Body of pancreas (tissue), 4 donors: ENCODE measurements around the gene MYOZ3. TPM values are rescaled to one million over a fixed set of nuclear protein-coding genes. Genes with fewer than 3 reads are reported as not detected.

ENCODE experiments used
- ATAC-seq: fragments of 150-250 bp; one replicate; pipeline ENCODE4 v1.9.1; 2016
- DNase-seq, 4 donors: peaks; one replicate each; pipeline ENCODE4 v3.0.0-alpha.2; 2019
- H3K27ac ChIP-seq, 4 donors: fragments of 200-600 bp; sonication (generic); 1 replicate in 3 of 4; 2 replicates in 1 of 4; pipeline versions ENCODE4 v1.5.1 to v1.6.1; 2016 to 2019; ENCODE audit warnings: mild to moderate bottlenecking in 1 of 4, mixed read lengths in 1 of 4, moderate library complexity in 1 of 4
- H3K27me3 ChIP-seq, 2 donors: fragments of 200-600 bp; sonication (generic); one replicate each; pipeline ENCODE4 v1.6.0; 2016; ENCODE audit warnings: mild to moderate bottlenecking in 1 of 2
- H3K36me3 ChIP-seq, 2 donors: fragments of 200-600 bp; sonication (generic); replicated peaks in 1 of 2; 2 replicates each; pipeline ENCODE4 v1.5.1; 2016; ENCODE audit warnings: low read depth in 2 of 2; ENCODE audit not compliant: insufficient read depth in 1 of 2
- H3K4me1 ChIP-seq: fragments of 200-600 bp; sonication (generic); one replicate; pipeline ENCODE4 v1.6.0; 2016
- H3K4me3 ChIP-seq, 2 donors: fragments of 200-600 bp; sonication (generic); 1 replicate in 1 of 2; 2 replicates in 1 of 2; pipeline ENCODE4 v1.5.1; 2016 to 2019
- H3K9me3 ChIP-seq, 3 donors: fragments of 200-600 bp; sonication (generic); 1 replicate in 2 of 3; 2 replicates in 1 of 3; pipeline ENCODE4 v1.5.1; 2016
- POLR2A ChIP-seq, 3 donors: fragments of 450-650 bp; IDR thresholded peaks; one replicate each; pipeline ENCODE4 v1.6.1; 2016; ENCODE audit warnings: antibody characterized with exemption in 3 of 3, mild to moderate bottlenecking in 2 of 3
- WGBS, 2 donors: methylation state at CpG; one replicate each; pipeline ENCODE4 v1.1.5; 2017; 5-methylcytosine and 5-hydroxymethylcytosine counted together
- intact Hi-C: fragments of 100-400 bp; cut with DNase I; formaldehyde crosslinking; loops from one replicate; pipeline ENCODE4 v1.15.1; 2023
- total RNA-seq, 2 donors: library from RNA; depleted of rRNA; stranded (reverse); fragments of >200 nt; gene quantifications; one replicate each; pipeline ENCODE4 v1.1.0, GENCODE V29; 2016
- TF ChIP-seq, protein P1 (sequence below), 7 experiments: fragments of 450-650 bp in 4 of 7; fragments of 200-600 bp in 3 of 7; sonication (generic) in 3 of 7; IDR thresholded peaks; one replicate each; pipeline ENCODE4 v1.5.1; 2016 to 2019; ENCODE audit warnings: antibody characterized with exemption in 7 of 7

MYOZ3 gene
- total RNA-seq, 2 donors from 2014 or later: 0.26 TPM; not detected in 1

DNA sequence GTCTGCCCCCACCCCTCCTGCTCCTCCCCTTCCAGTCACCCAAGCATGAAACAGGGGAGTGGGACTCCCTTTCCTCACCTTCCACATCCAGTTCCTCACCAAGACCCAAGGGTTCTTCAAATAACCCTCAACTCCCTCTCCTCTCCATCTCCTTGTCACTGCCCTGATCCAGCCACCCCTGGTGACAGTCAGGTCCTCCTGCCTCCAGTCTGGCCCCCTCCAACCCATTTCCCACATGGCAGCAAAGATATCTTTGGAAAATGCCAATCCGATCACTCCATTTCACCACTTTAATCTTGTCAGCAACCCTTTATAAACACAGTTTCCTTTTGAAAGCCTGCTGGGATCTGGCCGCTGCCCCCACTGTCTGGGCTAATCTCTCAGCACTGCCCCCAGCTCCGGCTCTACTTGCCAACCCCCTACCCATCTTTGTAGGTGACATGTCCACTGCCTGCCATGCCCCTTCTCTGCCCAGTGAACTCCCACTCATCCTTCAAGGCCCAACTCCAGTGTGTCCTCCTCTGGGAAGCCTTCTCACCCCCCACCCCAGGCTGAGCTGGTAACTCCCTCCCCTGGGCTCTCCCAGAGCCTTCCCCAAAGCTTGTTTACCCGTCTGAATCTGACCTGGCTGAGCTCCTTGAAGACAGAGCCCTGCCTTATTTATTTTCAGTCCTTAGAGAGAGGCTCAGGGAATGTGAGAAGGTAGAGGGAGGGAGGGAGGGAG is 781 bp upstream of the MYOZ3 start:
- 57 to 63% methylated on average over 4 of the region's 4 CpGs for WGBS, 2 donors
- H3K27me3 ChIP-seq: no peaks in the 10 kb centered on the region
- no peak overlapping the region for H3K4me3 ChIP-seq
- no peaks in the 10 kb centered on the region for H3K9me3 ChIP-seq
- intact Hi-C loops: loop anchor here (5.0 kb wide), 1 partner anchor 103 kb away; no protein-coding TSS in a partner anchor
- no peak for ATAC-seq
- no peak for DNase-seq
- peaks cover 12% of the 10 kb centered on the region for H3K4me1 ChIP-seq
- no peaks in the 10 kb centered on the region for H3K36me3 ChIP-seq
- H3K27ac ChIP-seq: no peak overlapping the region
- TF ChIP-seq, protein P1, sequence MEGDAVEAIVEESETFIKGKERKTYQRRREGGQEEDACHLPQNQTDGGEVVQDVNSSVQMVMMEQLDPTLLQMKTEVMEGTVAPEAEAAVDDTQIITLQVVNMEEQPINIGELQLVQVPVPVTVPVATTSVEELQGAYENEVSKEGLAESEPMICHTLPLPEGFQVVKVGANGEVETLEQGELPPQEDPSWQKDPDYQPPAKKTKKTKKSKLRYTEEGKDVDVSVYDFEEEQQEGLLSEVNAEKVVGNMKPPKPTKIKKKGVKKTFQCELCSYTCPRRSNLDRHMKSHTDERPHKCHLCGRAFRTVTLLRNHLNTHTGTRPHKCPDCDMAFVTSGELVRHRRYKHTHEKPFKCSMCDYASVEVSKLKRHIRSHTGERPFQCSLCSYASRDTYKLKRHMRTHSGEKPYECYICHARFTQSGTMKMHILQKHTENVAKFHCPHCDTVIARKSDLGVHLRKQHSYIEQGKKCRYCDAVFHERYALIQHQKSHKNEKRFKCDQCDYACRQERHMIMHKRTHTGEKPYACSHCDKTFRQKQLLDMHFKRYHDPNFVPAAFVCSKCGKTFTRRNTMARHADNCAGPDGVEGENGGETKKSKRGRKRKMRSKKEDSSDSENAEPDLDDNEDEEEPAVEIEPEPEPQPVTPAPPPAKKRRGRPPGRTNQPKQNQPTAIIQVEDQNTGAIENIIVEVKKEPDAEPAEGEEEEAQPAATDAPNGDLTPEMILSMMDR (IDR thresholded peaks at IDR 0.05): no peak
- no peak for TF ChIP-seq POLR2A (IDR thresholded peaks at IDR 0.05)

DNA sequence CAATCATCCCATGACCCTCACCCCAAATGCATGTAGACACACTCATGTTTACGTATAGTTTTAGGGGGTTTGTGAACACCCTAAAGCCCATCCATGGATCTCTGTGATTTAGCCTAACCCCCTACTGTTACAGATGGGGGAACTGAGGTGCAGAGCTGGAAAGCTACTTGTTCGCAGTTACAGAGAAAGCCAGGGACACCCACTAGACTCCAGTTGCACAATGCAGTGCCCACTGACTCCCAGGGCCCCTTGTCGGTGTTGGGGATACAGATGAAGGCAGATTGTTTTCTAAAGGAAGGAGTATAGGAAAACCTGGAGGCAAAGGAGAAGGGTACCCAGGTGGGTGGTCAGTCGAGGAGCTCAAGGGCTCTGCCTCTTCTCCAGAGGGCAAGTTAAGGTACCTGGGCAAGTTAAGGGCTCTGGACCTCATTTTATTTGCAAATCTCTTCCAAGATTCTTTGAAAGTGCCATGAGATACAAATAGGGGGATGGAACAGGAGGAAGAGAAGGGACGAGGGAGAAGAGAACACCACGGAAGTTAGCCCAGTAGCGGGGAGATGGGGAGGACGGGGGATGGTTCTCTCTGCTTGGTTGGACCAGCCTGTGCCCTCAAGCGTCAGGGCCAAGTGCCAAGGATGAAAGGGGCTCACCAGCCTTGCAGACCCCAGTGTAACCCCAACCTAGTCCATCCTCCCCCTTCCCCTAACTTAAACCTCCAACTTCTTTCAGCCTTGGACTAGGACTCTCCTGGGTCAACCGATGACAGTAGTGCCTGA is 958 bp downstream of the MYOZ3 start:
- TF ChIP-seq, protein P1 (IDR thresholded peaks at IDR 0.05): no peak
- no peak for TF ChIP-seq POLR2A (IDR thresholded peaks at IDR 0.05)
- Histone ChIP-seq H3K4me1 (peaks cover 2% of the 10 kb centered on the region), H3K36me3 (no peaks in the 10 kb centered on the region), H3K27me3 (no peaks in the 10 kb centered on the region), H3K27ac (no peak overlapping the region), H3K4me3 (no peak overlapping the region), H3K9me3 (no peaks in the 10 kb centered on the region)
- intact Hi-C loops: loop anchor here (5.0 kb wide), 1 partner anchor 105 kb away; no protein-coding TSS in a partner anchor
- DNase-seq (no peak), ATAC-seq (no peak)
- 70 to 78% methylated on average over 10 of the region's 10 CpGs for WGBS, 2 donors

DNA sequence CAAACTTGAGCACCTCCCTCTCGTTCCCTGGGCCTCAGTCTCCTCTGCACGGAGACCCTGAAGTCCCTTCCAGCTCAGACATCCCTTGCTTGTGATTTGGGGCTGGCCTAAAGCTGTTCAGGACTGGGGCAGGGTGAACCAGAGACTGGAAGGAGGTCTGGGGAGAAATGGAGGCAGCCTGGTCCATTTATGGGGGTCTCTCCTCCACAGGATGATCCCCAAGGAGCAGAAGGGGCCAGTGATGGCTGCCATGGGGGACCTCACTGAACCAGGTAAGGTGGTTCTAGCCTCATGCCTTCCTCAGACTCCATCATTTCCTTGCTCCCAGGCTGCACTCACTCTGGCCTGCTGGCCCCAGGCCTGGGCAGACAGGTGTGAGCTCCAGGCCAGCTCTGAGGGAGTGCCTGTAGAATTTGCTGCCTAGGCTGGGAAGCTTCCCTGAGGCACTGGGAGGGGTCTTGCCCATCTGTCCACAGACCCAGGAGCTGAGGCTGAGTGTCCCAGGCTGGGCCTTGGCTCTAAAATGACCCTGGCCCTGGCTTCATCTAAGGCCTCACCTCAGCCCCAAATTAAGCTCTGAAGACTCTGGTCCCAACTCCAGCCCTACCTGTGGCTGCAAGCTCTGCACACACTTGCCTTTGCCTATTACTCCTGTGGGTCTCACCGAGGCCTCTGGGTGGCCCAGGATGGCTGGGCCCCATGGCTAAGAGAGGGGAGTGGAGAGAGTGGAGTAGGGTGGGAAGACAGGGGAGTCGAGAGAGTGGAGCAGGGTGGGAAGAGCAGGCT is 1.9 kb downstream of the MYOZ3 start:
- TF ChIP-seq, protein P1 (IDR thresholded peaks at IDR 0.05): no peak
- TF ChIP-seq POLR2A (IDR thresholded peaks at IDR 0.05): no peak
- DNase-seq (no peak), ATAC-seq (no peak)
- 65 to 73% methylated on average over 3 to 4 of the region's 4 CpGs for WGBS, 2 donors
- H3K36me3 ChIP-seq: no peaks in the 10 kb centered on the region
- intact Hi-C loops: loop anchor here (5.0 kb wide), 1 partner anchor 106 kb away; no protein-coding TSS in a partner anchor
- H3K27me3 ChIP-seq: no peaks in the 10 kb centered on the region
- no peaks in the 10 kb centered on the region for H3K9me3 ChIP-seq
- no peak overlapping the region for H3K27ac ChIP-seq
- H3K4me3 ChIP-seq: no peak overlapping the region
- H3K4me1 ChIP-seq: no peaks in the 10 kb centered on the region

DNA sequence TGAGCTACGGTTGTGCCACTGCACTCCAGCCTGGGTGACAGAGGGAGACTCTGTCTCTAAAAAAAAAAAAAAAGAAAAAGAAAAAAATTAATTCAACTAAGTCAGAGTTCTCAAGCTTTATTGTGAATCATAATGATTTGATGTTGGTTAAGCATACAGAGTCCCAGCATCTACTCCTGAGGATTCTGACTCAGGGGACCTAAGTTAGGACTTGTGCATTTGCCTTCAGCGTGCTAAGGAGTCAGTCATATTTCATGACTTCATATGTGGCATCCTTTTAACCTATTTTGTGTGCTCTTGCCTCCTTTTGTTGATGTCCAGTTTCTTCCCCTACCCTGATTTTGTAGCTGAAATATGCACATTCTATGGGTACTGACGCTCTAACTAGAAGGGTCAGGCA is 2.9 kb downstream of the MYOZ3 start:
- ATAC-seq: no peak
- intact Hi-C loops: loop anchor here (5.0 kb wide), 1 partner anchor 107 kb away; no protein-coding TSS in a partner anchor
- WGBS, 2 donors: 86 to 91% methylated on average over 3 of the region's 3 CpGs

DNA sequence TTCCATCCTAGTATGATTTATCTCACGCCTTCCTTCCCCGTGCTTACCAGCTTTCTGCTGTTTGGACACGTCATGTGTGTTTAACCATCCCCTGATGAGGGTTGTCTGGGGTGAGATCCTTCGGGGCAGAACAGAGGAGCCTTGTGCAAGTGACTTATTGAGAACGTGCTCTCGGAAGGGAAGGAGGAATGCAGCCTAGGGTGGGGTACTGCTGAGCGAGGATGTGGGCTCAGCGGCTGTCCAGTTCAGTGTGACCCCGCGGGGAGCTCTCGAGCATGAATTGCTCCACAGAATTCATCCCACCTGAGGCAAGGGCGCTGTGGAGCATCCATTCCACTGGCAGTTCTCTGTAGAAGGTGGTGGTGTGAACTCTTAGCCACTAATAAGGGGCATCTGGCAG is 4.0 kb downstream of the MYOZ3 start:
- no peak overlapping the region for H3K27ac ChIP-seq
- H3K36me3 ChIP-seq: no peaks in the 10 kb centered on the region
- TF ChIP-seq POLR2A (IDR thresholded peaks at IDR 0.05): no peak
- TF ChIP-seq, protein P1 (IDR thresholded peaks at IDR 0.05): no peak
- no peaks in the 10 kb centered on the region for H3K27me3 ChIP-seq
- intact Hi-C loops: no loop called here
- DNase-seq (no peak), ATAC-seq (no peak)
- WGBS, 2 donors: 37 to 46% methylated on average over 12 of the region's 12 CpGs
- no peaks in the 10 kb centered on the region for H3K9me3 ChIP-seq
- no peak overlapping the region for H3K4me3 ChIP-seq
- no peaks in the 10 kb centered on the region for H3K4me1 ChIP-seq

More for the DNA sequence above, 2.9 kb downstream of the MYOZ3 start:
- no peaks in the 10 kb centered on the region for H3K36me3 ChIP-seq
- TF ChIP-seq POLR2A (IDR thresholded peaks at IDR 0.05): no peak
- DNase-seq: no peak
- H3K9me3 ChIP-seq: no peaks in the 10 kb centered on the region
- no peaks in the 10 kb centered on the region for H3K27me3 ChIP-seq
- H3K27ac ChIP-seq: no peak overlapping the region
- H3K4me3 ChIP-seq: no peak overlapping the region
- H3K4me1 ChIP-seq: no peaks in the 10 kb centered on the region
